Parathyroid adenoma (tissue), 2 donors: ENCODE results near the gene STEAP4.

Experiments
- H2AFZ ChIP-seq: fragments of 300-600 bp; sonication (generic); one replicate; pipeline ENCODE4 v1.7.0; 2017; ENCODE audit warnings: antibody characterized with exemption, mild to moderate bottlenecking
- H3K27ac ChIP-seq: fragments of 300-600 bp; sonication (generic); one replicate; pipeline ENCODE4 v1.7.0; 2017
- H3K27me3 ChIP-seq: fragments of 300-600 bp; sonication (generic); one replicate; pipeline ENCODE4 v1.7.0; 2017; ENCODE audit warnings: low read length; ENCODE audit not compliant: control insufficient read depth, insufficient read depth
- H3K36me3 ChIP-seq: fragments of 300-600 bp; sonication (generic); one replicate; pipeline ENCODE4 v1.7.0; 2017; ENCODE audit warnings: low read length; ENCODE audit not compliant: control insufficient read depth, insufficient read depth
- H3K4me1 ChIP-seq: fragments of 300-600 bp; sonication (generic); one replicate; pipeline ENCODE4 v1.7.0; 2017; ENCODE audit warnings: control low read depth
- H3K4me2 ChIP-seq: fragments of 300-600 bp; sonication (generic); one replicate; pipeline ENCODE4 v1.7.0; 2017; ENCODE audit warnings: low read length
- H3K4me3 ChIP-seq: fragments of 300-600 bp; sonication (generic); one replicate; pipeline ENCODE4 v1.7.0; 2017; ENCODE audit warnings: low read depth, low read length
- H3K79me2 ChIP-seq: fragments of 300-600 bp; sonication (generic); one replicate; pipeline ENCODE4 v1.7.0; 2017; ENCODE audit warnings: control low read depth
- H3K9ac ChIP-seq: fragments of 300-600 bp; sonication (generic); one replicate; pipeline ENCODE4 v1.7.0; 2017; ENCODE audit warnings: mild to moderate bottlenecking
- H3K9me3 ChIP-seq: fragments of 300-600 bp; sonication (generic); one replicate; pipeline ENCODE4 v1.7.0; 2017; ENCODE audit warnings: low read length; ENCODE audit not compliant: control insufficient read depth
- TF ChIP-seq, protein P1 (sequence below): fragments of 300-600 bp; sonication (generic); IDR thresholded peaks from one replicate; pipeline ENCODE4 v1.7.0; 2017; ENCODE audit warnings: antibody characterized with exemption, mild to moderate bottlenecking
- donor health status: primary hyperparathyroidism.

STEAP4 gene

DNA sequence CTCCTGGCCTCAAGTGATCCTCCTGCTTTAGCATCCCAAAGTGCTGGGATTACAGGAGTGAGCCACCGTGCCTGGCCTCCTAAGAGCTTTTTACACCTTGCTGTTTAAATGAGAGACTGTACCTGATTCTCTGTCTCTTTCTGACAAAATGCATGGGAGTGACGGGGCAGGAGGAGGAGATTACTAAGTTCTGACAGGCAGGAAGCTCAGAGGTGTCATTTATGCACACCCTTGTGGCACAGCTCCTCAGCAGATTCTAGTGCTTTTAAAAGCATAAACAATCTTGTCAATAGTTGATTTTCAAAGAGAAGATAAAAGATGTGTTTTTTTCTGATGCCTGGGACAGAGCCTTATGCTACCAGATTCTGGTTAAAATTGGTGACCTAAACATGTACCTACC, 39.7 kb upstream of the STEAP4 start:
- Histone ChIP-seq H3K36me3 (no peaks in the 10 kb centered on the region), H3K27me3 (no peaks in the 10 kb centered on the region), H3K4me3 (no peak overlapping the region), H3K79me2 (no peaks in the 10 kb centered on the region), H3K4me1 (no peaks in the 10 kb centered on the region), H3K27ac (no peak overlapping the region), H3K9me3 (no peaks in the 10 kb centered on the region), H3K4me2 (no peak overlapping the region), H2AFZ (no peak overlapping the region), H3K9ac (no peak overlapping the region)
- TF ChIP-seq, protein P1, sequence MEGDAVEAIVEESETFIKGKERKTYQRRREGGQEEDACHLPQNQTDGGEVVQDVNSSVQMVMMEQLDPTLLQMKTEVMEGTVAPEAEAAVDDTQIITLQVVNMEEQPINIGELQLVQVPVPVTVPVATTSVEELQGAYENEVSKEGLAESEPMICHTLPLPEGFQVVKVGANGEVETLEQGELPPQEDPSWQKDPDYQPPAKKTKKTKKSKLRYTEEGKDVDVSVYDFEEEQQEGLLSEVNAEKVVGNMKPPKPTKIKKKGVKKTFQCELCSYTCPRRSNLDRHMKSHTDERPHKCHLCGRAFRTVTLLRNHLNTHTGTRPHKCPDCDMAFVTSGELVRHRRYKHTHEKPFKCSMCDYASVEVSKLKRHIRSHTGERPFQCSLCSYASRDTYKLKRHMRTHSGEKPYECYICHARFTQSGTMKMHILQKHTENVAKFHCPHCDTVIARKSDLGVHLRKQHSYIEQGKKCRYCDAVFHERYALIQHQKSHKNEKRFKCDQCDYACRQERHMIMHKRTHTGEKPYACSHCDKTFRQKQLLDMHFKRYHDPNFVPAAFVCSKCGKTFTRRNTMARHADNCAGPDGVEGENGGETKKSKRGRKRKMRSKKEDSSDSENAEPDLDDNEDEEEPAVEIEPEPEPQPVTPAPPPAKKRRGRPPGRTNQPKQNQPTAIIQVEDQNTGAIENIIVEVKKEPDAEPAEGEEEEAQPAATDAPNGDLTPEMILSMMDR: no peak

DNA sequence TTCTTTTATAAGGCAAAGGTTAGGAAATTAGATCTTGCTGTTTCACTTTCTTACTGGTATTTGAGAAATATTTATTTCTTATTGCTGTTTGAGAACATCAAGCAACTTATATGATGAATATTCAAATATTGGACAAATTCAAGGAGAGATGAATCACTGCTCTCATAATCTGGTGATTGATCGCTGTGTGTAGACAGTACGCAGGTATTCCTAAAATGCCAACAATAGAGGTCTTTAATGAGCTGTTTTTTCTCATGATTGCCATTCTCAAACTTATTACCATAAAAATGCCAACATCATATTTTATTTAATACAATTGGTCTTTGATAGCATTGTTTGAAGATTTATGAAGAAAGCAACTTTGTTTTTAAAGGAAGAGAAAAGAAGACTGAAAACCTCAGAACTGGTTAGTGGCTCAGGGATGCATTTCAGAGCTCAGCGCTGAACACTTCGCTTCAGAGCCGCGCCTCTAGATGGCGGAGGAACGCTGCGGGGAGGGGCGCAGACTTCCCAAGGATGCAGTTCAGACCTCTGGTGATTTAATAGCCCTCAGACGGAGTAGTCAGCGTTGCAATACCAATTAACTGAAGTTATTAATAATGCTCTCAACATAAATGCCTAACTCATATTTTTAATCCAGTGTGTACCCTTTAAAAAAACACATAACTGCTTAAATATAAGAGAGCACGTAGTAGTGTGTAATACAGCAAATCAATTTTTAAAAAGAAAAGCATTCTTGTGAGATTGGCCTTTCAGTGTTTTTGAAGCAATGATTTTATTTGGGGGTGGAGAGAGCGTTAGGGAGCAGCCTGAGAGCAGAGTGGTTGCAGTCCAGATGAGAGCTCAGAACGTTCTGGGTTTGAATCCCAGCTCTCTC, 38.5 kb upstream of the STEAP4 start:
- Histone ChIP-seq H3K9me3 (no peaks in the 10 kb centered on the region), H2AFZ (no peak overlapping the region), H3K4me3 (no peak overlapping the region), H3K9ac (no peak overlapping the region), H3K4me1 (no peaks in the 10 kb centered on the region), H3K27me3 (no peaks in the 10 kb centered on the region), H3K4me2 (no peak overlapping the region), H3K79me2 (no peaks in the 10 kb centered on the region), H3K27ac (no peak overlapping the region), H3K36me3 (no peaks in the 10 kb centered on the region)
- TF ChIP-seq, protein P1: no peak

DNA sequence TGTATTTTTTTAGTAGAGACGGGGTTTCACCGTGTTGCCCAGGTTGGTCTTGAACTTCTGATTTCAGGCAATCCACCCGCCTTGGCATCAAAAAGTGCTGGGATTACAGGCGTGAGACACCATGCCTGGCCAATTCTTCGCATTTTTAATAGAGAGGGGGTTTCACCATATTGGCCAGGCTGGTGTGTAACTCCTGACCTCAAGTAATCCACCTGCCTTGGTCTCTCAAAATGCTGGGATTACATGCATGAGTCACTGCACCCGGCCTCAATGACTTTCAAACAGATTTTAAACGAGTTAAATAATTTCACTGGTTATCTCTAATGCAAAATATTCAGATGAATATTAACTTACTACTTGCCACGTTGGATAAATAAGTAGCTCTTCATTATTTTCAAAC, 37.6 kb upstream of the STEAP4 start:
- no peaks in the 10 kb centered on the region for H3K36me3 ChIP-seq
- no peak overlapping the region for H2AFZ ChIP-seq
- no peaks in the 10 kb centered on the region for H3K9me3 ChIP-seq
- H3K4me1 ChIP-seq: no peaks in the 10 kb centered on the region
- no peak overlapping the region for H3K4me2 ChIP-seq
- H3K4me3 ChIP-seq: no peak overlapping the region
- no peaks in the 10 kb centered on the region for H3K79me2 ChIP-seq
- H3K9ac ChIP-seq: no peak overlapping the region
- no peaks in the 10 kb centered on the region for H3K27me3 ChIP-seq
- TF ChIP-seq, protein P1: no peak
- no peak overlapping the region for H3K27ac ChIP-seq

DNA sequence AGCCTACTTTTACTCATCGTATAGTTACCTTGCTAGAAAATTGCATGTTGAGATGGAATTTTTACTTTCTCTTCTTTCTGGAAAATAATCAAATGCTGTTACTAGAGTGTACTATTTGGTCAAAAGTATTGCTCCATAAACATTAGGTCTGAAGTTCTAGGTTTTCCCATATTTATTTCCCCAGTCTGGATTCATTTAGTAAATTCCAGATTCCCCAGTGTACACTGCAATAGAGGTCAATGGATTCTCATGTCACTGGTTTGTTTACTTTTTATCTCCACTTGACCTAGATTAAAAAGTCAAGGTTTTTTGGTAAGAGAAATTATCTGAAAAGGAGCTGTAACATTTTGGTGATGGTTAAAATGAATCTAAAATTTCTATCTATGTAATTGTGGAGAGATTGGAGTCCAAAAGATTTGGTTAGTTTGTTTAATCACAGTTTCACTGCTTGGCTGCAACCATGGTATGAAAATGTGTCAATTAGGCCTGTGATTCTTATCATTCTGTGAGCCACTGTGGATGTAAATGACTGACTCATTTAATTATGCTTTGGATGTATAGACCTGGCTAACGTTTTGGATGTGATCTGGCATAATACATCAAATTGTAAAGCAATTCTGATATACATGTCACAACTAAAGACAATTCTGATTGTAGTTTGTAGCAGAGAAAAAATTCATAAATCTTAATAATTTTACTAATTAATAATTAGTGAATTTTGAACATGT, 32.7 kb upstream of the STEAP4 start:
- no peak overlapping the region for H3K9ac ChIP-seq
- TF ChIP-seq, protein P1: no peak
- H3K9me3 ChIP-seq: no peaks in the 10 kb centered on the region
- no peaks in the 10 kb centered on the region for H3K27me3 ChIP-seq
- no peak overlapping the region for H2AFZ ChIP-seq
- no peak overlapping the region for H3K4me3 ChIP-seq
- no peaks in the 10 kb centered on the region for H3K79me2 ChIP-seq
- H3K4me2 ChIP-seq: no peak overlapping the region
- no peaks in the 10 kb centered on the region for H3K36me3 ChIP-seq
- no peak overlapping the region for H3K27ac ChIP-seq
- no peaks in the 10 kb centered on the region for H3K4me1 ChIP-seq
